ENCODE results near the gene ARIH1.
"Not testable (repeated sequence)": the region's sequence is repeated elsewhere in the genome, so short reads cannot be mapped to it uniquely, and the experiment has no call there.

Gene ARIH1

GRCh38 chr15:72474912-72475628 is 940 bp downstream of the ARIH1 start (continued):
- TF ChIP-seq, protein P1, sequence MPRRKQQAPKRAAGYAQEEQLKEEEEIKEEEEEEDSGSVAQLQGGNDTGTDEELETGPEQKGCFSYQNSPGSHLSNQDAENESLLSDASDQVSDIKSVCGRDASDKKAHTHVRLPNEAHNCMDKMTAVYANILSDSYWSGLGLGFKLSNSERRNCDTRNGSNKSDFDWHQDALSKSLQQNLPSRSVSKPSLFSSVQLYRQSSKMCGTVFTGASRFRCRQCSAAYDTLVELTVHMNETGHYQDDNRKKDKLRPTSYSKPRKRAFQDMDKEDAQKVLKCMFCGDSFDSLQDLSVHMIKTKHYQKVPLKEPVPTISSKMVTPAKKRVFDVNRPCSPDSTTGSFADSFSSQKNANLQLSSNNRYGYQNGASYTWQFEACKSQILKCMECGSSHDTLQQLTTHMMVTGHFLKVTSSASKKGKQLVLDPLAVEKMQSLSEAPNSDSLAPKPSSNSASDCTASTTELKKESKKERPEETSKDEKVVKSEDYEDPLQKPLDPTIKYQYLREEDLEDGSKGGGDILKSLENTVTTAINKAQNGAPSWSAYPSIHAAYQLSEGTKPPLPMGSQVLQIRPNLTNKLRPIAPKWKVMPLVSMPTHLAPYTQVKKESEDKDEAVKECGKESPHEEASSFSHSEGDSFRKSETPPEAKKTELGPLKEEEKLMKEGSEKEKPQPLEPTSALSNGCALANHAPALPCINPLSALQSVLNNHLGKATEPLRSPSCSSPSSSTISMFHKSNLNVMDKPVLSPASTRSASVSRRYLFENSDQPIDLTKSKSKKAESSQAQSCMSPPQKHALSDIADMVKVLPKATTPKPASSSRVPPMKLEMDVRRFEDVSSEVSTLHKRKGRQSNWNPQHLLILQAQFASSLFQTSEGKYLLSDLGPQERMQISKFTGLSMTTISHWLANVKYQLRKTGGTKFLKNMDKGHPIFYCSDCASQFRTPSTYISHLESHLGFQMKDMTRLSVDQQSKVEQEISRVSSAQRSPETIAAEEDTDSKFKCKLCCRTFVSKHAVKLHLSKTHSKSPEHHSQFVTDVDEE (CRISPR knock-in tag; IDR thresholded peaks at IDR 0.05) = no peak
- TF ChIP-seq ZNF8 (CRISPR knock-in tag; IDR thresholded peaks at IDR 0.05) = no peak
- no peak for TF ChIP-seq BACH2 (CRISPR knock-in tag; IDR thresholded peaks at IDR 0.05; ENCODE audit: borderline replicate concordance)
- TF ChIP-seq OSR1 (CRISPR knock-in tag; IDR thresholded peaks at IDR 0.05) = no peak
- TF ChIP-seq GLIS3 (CRISPR knock-in tag; IDR thresholded peaks at IDR 0.05) = no peak
- no peak for TF ChIP-seq ARNTL (CRISPR knock-in tag; IDR thresholded peaks at IDR 0.05; ENCODE audit: borderline replicate concordance, low read depth)
- TF ChIP-seq ZFP30 (CRISPR knock-in tag; IDR thresholded peaks at IDR 0.05) = no peak
- no peak for TF ChIP-seq ZNF70 (CRISPR knock-in tag; IDR thresholded peaks at IDR 0.05)
- TF ChIP-seq ZC3H10 (CRISPR knock-in tag; IDR thresholded peaks at IDR 0.05) = no peak

DNA sequence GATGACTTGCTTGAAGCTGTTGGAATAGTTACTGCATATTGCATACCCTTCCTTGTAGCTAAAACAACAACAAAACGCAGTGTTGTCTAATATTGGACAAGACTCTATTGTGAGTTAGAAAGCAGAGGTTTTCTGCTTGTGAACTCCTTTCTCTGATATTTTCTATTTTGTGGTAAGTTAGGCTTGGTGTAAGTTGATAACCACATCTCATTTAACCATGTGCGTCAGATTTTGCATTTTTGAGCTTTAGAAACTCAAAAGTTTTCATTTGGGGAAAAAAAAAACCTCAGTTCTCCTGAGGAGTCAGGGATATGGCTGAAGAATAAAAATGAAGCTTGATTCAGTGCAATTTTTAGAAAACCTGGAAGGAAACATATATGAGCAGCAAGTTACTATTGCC is 1.5 kb downstream of the ARIH1 start:
- TF ChIP-seq BACH2 (CRISPR knock-in tag; IDR thresholded peaks at IDR 0.05; ENCODE audit: borderline replicate concordance) (no peak), ZFP3 (CRISPR knock-in tag; IDR thresholded peaks at IDR 0.05) (no peak), ZNF565 (CRISPR knock-in tag; conservative IDR thresholded peaks at IDR 0.05; ENCODE audit: low read depth) (no peak), ZNF8 (CRISPR knock-in tag; IDR thresholded peaks at IDR 0.05) (no peak), ARNTL (CRISPR knock-in tag; IDR thresholded peaks at IDR 0.05; ENCODE audit: borderline replicate concordance, low read depth) (no peak), ZFP30 (CRISPR knock-in tag; IDR thresholded peaks at IDR 0.05) (no peak), ZNF70 (CRISPR knock-in tag; IDR thresholded peaks at IDR 0.05) (no peak), ZC3H10 (CRISPR knock-in tag; IDR thresholded peaks at IDR 0.05) (no peak), TCF4 (CRISPR knock-in tag; IDR thresholded peaks at IDR 0.05; ENCODE audit: borderline replicate concordance) (no peak), CSDC2 (CRISPR knock-in tag; IDR thresholded peaks at IDR 0.05) (no peak), OSR1 (CRISPR knock-in tag; IDR thresholded peaks at IDR 0.05) (no peak), PPARA (CRISPR knock-in tag; IDR thresholded peaks at IDR 0.05; ENCODE audit: borderline replicate concordance) (no peak), ESRRG (CRISPR knock-in tag; IDR thresholded peaks at IDR 0.05) (no peak), GLIS3 (CRISPR knock-in tag; IDR thresholded peaks at IDR 0.05) (no peak), TOX (CRISPR knock-in tag; IDR thresholded peaks at IDR 0.05; ENCODE audit: borderline replicate concordance) (no peak)
- TF ChIP-seq, protein P2, sequence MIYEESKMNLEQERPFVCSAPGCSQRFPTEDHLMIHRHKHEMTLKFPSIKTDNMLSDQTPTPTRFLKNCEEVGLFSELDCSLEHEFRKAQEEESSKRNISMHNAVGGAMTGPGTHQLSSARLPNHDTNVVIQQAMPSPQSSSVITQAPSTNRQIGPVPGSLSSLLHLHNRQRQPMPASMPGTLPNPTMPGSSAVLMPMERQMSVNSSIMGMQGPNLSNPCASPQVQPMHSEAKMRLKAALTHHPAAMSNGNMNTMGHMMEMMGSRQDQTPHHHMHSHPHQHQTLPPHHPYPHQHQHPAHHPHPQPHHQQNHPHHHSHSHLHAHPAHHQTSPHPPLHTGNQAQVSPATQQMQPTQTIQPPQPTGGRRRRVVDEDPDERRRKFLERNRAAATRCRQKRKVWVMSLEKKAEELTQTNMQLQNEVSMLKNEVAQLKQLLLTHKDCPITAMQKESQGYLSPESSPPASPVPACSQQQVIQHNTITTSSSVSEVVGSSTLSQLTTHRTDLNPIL (CRISPR knock-in tag; IDR thresholded peaks at IDR 0.05; ENCODE audit: low read depth) = no peak
- no peak for ATAC-seq

GRCh38 chr15:72476330-72476729 is 2.2 kb downstream of the ARIH1 start:
- not testable (repeated sequence) for ATAC-seq

- no peak for ATAC-seq
- TF ChIP-seq ZNF8 (CRISPR knock-in tag; IDR thresholded peaks at IDR 0.05) = no peak
- no peak for TF ChIP-seq BACH2 (CRISPR knock-in tag; IDR thresholded peaks at IDR 0.05; ENCODE audit: borderline replicate concordance)
- TF ChIP-seq TOX (CRISPR knock-in tag; IDR thresholded peaks at IDR 0.05; ENCODE audit: borderline replicate concordance) = no peak
- TF ChIP-seq POU6F1 (CRISPR knock-in tag; IDR thresholded peaks at IDR 0.05; ENCODE audit: borderline replicate concordance, low read depth) = no peak
- TF ChIP-seq, protein P2 (CRISPR knock-in tag; IDR thresholded peaks at IDR 0.05; ENCODE audit: low read depth) = no peak
- TF ChIP-seq SNAI2 (CRISPR knock-in tag; IDR thresholded peaks at IDR 0.05) = no peak
Measured at GRCh38 chr15:72481015-72481659, 7.0 kb downstream of the ARIH1 start.
